Testis (tissue), 2 donors: ENCODE measurements around the gene SRRM2.

Source experiments
- CTCF ChIP-seq, 3 experiments: fragments of 450-650 bp in 2 of 3; fragments of 200-600 bp in 1 of 3; sonication (generic) in 1 of 3; IDR thresholded peaks; one replicate each; pipeline ENCODE4 v1.5.1; 2016 to 2019; ENCODE audit warnings: antibody characterized with exemption in 3 of 3, mild to moderate bottlenecking in 2 of 3, moderate library complexity in 1 of 3
- POLR2A ChIP-seq: fragments of 450-650 bp; IDR thresholded peaks from one replicate; pipeline ENCODE4 v1.6.1; 2017; ENCODE audit warnings: antibody characterized with exemption, mild to moderate bottlenecking, moderate library complexity

DNA sequence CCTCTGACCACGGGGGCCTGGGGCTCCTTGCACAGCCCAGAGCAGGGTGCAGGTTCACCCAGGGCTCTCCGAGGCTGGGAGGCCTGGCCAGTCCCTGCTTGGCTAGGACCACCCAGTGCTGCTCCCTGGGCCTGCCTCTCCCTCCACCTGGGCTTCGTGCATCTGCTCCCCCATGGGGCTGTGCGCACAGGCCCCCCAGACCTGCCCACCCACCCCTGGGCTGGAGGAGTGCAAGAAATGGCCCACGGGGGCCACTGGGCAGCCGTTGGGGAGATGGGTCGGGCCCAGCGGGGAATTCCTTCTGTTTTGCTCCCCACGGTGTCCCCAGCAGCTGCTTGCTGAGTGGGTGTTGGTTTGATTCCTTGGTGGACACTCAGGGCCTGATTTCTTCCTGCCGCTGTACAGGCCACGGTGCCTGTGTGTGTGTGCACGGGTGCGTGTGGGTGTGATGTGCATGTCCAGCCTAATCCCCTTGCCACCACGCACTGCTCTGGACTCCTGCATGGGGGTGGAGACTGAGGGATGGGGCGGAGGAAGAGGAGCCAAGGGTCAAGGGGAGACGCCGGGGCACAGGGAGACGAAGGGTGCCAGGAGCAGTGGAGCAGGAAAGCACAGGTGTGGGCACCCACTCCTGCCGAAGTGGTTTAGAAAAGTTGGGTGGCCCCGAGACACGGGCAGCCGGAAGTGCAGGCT lies 40.9 kb upstream of the SRRM2 start:
- no peak for TF ChIP-seq CTCF (IDR thresholded peaks at IDR 0.05)
- TF ChIP-seq POLR2A: no peak
